ENCODE results near the gene SLC26A6.

- TF ChIP-seq CTCF (IDR thresholded peaks at IDR 0.05) (no peak), NFYB (CRISPR knock-in tag; conservative IDR thresholded peaks at IDR 0.05; ENCODE audit: low read depth) (no peak), ETV6 (CRISPR knock-in tag; IDR thresholded peaks at IDR 0.05) (no peak), NR2C2 (CRISPR knock-in tag; IDR thresholded peaks at IDR 0.05) (no peak), E2F1 (CRISPR knock-in tag; IDR thresholded peaks at IDR 0.05) (no peak), ATF2 (CRISPR knock-in tag; IDR thresholded peaks at IDR 0.05; ENCODE audit: borderline replicate concordance, low read depth) (no peak), ZNF121 (CRISPR knock-in tag; IDR thresholded peaks at IDR 0.05) (no peak), USF2 (CRISPR knock-in tag; IDR thresholded peaks at IDR 0.05) (no peak)
Measured at GRCh38 chr3:48625600-48625999, 9.7 kb downstream of the SLC26A6 start.

Measured in WTC11 (cell line).